Mesothelial cell of epicardium (in vitro differentiated cells): ENCODE measurements around the gene ZNF467. TPM values are rescaled to one million over a fixed set of nuclear protein-coding genes. Genes with fewer than 3 reads are reported as not detected.

Experiments used
- DNase-seq, 2 experiments: peaks; one replicate each; pipeline ENCODE4 v3.0.0; 2021; ENCODE audit warnings: low spot score in 2 of 2; ENCODE audit not compliant: unreplicated experiment in 2 of 2
- H3K27ac Mint-ChIP-seq: 2 replicates; pipeline ENCODE4 v1.8.0; 2021; ENCODE audit warnings: mixed read lengths
- H3K27me3 Mint-ChIP-seq: 2 replicates; pipeline ENCODE4 v1.8.0; 2021; ENCODE audit warnings: low read depth, mixed read lengths
- H3K36me3 Mint-ChIP-seq: 2 replicates; pipeline ENCODE4 v1.8.0; 2021; ENCODE audit warnings: mixed read lengths
- H3K4me1 Mint-ChIP-seq: 2 replicates; pipeline ENCODE4 v1.8.0; 2021; ENCODE audit warnings: mixed read lengths
- H3K4me3 Mint-ChIP-seq: 2 replicates; pipeline ENCODE4 v1.8.0; 2021; ENCODE audit warnings: mild to moderate bottlenecking, moderate library complexity, mixed read lengths
- H3K9me3 Mint-ChIP-seq: 2 replicates; pipeline ENCODE4 v1.8.0; 2021; ENCODE audit warnings: mixed read lengths
- CTCF ChIP-seq: fragments of 200-600 bp; sonication (generic); IDR thresholded peaks from one replicate; pipeline ENCODE4 v1.5.0; 2021; ENCODE audit warnings: antibody characterized with exemption; ENCODE audit not compliant: unreplicated experiment
- total RNA-seq: library from RNA; stranded (reverse); gene quantifications from 3 replicates; pipeline ENCODE4 v1.2.1, GENCODE V29; 2021

Gene ZNF467
- total RNA-seq, 1 donor from 2014 or later = 38.9 TPM

DNA sequence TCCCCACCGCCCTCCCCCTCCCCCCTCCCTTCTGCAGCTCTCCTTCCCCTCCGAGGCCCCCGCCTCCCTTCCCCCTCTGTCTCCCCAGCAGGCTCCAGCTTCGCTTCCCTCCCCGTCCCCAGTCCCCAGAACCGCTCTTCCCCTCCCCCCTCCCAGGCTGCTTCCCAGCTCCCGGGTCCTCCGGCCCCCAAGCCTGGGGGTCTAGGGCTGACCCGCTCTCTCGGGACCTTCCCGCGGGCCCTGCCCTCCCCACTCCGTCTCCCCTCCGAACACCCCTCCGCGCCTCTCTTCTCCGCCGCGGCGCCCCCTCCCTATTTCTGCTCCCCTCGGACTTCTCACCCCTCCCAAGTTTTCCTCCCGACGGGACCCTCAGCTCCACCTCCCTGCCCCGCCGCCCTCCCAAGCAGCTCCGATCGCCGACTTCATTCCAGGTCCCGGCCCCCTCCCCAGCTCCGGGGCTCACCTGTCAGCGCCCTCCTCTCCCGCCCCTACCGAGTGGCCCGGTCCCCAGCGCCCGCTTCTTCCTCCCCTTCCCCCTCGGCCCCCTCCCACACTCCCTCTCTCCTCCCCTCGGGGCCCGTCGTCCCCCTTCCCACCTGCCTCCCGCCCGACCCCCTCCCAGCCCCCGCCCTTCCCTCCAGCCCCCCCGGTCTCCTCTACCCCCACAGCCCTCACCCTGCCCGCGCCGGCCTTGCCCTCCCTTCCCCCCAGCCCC, 990 bp downstream of the ZNF467 start:
- peak in 1 of 2 experiments; percentile 64 for DNase-seq
- no peaks in the 10 kb centered on the region for H3K9me3 Mint-ChIP-seq
- peaks cover 23% of the 10 kb centered on the region for H3K4me1 Mint-ChIP-seq
- peaks cover 20% of the 10 kb centered on the region for H3K36me3 Mint-ChIP-seq
- H3K27me3 Mint-ChIP-seq = peaks cover 21% of the 10 kb centered on the region
- H3K27ac Mint-ChIP-seq = peak overlapping the region; percentile 39
- peak overlapping the region; percentile 75 for H3K4me3 Mint-ChIP-seq
- no peak for TF ChIP-seq CTCF

DNA sequence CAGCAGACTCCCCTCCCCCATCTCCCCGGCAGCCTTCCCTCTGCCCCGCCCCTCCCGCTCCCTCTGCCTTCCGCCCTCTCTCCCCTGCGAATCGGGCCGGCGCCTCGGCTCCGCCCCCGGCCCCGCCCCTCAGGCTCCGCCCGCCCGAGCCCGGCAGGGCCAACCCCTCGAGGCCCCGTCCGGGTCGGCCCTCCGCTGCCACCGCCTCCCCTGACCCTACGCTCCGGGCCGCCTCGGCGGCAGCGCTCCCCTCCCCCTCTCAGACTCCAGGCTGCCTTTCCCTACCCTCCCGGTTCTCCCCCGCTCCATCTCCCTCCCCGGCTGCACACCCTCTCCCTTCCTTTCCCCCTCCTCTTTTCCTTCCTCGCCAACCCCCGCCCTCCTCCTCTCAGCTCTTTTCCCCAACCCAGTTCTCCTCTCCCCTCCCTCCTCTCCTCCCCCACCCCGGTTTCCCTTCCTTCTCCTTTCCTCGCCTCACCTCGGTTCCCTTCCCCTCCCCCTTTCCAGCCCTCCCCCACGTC, 1.6 kb downstream of the ZNF467 start:
- H3K36me3 Mint-ChIP-seq = peaks cover 25% of the 10 kb centered on the region
- no peak overlapping the region for H3K27ac Mint-ChIP-seq
- H3K9me3 Mint-ChIP-seq = no peaks in the 10 kb centered on the region
- H3K27me3 Mint-ChIP-seq = peaks cover 27% of the 10 kb centered on the region
- no peak for TF ChIP-seq CTCF
- DNase-seq = peak; percentile 84 to 89
- peaks cover 23% of the 10 kb centered on the region for H3K4me1 Mint-ChIP-seq
- peak overlapping the region; percentile 75 for H3K4me3 Mint-ChIP-seq

- peaks cover 35% of the 10 kb centered on the region for H3K27me3 Mint-ChIP-seq
- no peak for TF ChIP-seq CTCF
- H3K4me3 Mint-ChIP-seq = peak overlapping the region; percentile 64
- peak in 1 of 2 experiments; percentile 52 for DNase-seq
- H3K4me1 Mint-ChIP-seq = peaks cover 24% of the 10 kb centered on the region
- H3K36me3 Mint-ChIP-seq = peaks cover 33% of the 10 kb centered on the region
- H3K9me3 Mint-ChIP-seq = no peaks in the 10 kb centered on the region
- peak overlapping the region; percentile 16 for H3K27ac Mint-ChIP-seq
Measured at GRCh38 chr7:149770728-149771636, 2.4 kb downstream of the ZNF467 start.

GRCh38 chr7:149769915-149770314, 3.5 kb downstream of the ZNF467 start:
- peaks cover 27% of the 10 kb centered on the region for H3K4me1 Mint-ChIP-seq
- H3K27ac Mint-ChIP-seq = no peak overlapping the region
- H3K27me3 Mint-ChIP-seq = peaks cover 44% of the 10 kb centered on the region
- peaks cover 39% of the 10 kb centered on the region for H3K36me3 Mint-ChIP-seq
- no peak for TF ChIP-seq CTCF
- no peak overlapping the region for H3K4me3 Mint-ChIP-seq
- DNase-seq = no peak
- H3K9me3 Mint-ChIP-seq = no peaks in the 10 kb centered on the region

DNA sequence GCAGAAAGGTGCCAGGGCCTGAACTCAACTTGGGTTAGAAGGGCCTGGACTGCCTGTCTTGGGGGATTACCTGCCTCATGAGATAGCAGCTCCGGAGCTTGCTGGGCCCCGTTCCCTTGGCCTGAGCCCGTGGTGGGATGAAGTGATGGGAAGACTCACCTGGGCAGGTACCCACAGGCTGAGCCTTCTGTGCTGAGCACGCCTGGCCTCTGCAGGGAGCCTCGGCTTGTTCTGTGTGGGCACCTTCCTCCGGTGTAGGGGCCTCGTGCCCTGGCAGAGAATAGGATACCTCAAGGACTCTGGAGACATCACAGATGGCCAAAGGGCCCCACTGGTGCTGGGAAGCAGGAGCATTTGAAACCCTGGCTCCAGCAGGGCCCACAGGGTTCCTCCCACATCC, 4.5 kb downstream of the ZNF467 start:
- Mint-ChIP-seq H3K4me3 (no peak overlapping the region), H3K9me3 (no peaks in the 10 kb centered on the region), H3K27me3 (peaks cover 54% of the 10 kb centered on the region), H3K4me1 (peaks cover 24% of the 10 kb centered on the region), H3K36me3 (peaks cover 42% of the 10 kb centered on the region), H3K27ac (no peak overlapping the region)
- DNase-seq = no peak
- no peak for TF ChIP-seq CTCF
